GM18907 (cell line): Measurements from ENCODE around the gene CSRP1.
"Not testable (repeated sequence)": the region's sequence is repeated elsewhere in the genome, so short reads cannot be mapped to it uniquely, and the experiment has no call there.

Experiments used
- ATAC-seq: cut with Tn5 transposase; IDR thresholded peaks from one replicate; pipeline ENCODE4 v1.9.1; 2021; ENCODE audit warnings: mild to moderate bottlenecking, moderate library complexity; ENCODE audit not compliant: unreplicated experiment

The CSRP1 gene

GRCh38 chr1:201506557-201507359 is at the start of gene CSRP1:
CSRP1 (minus strand) TSS chr1:201507123; CDS start chr1:201496303, 10,820 bp downstream.
- peak; percentile 89 for ATAC-seq

GRCh38 chr1:201555593-201555945 is 48.6 kb upstream of the CSRP1 start:
- no peak for ATAC-seq

- ATAC-seq = no peak
These were observed 48.1 kb upstream of the CSRP1 start for GRCh38 chr1:201554789-201555592.

GRCh38 chr1:201554190-201554600 is 47.3 kb upstream of the CSRP1 start:
- ATAC-seq = no peak

- no peak for ATAC-seq
These were observed 46.7 kb upstream of the CSRP1 start for GRCh38 chr1:201553496-201554189.

- no peak for ATAC-seq
These were observed 46.0 kb upstream of the CSRP1 start for GRCh38 chr1:201552941-201553351.

GRCh38 chr1:201551877-201552731 is 45.2 kb upstream of the CSRP1 start:
- no peak for ATAC-seq

- ATAC-seq = no peak
These were observed 44.2 kb upstream of the CSRP1 start for GRCh38 chr1:201551096-201551495.

GRCh38 chr1:201549522-201549921 is 42.6 kb upstream of the CSRP1 start:
- ATAC-seq = not testable (repeated sequence)

- no peak for ATAC-seq
These were observed 39.0 kb upstream of the CSRP1 start for GRCh38 chr1:201545851-201546492.

GRCh38 chr1:201544710-201545109 is 37.8 kb upstream of the CSRP1 start:
- no peak for ATAC-seq

GRCh38 chr1:201543871-201544642 is 37.1 kb upstream of the CSRP1 start:
- no peak for ATAC-seq

- no peak for ATAC-seq
These were observed 35.5 kb upstream of the CSRP1 start for GRCh38 chr1:201542309-201543035.

GRCh38 chr1:201540846-201541735 is 34.2 kb upstream of the CSRP1 start:
- no peak for ATAC-seq

GRCh38 chr1:201539561-201540431 is 32.9 kb upstream of the CSRP1 start:
- ATAC-seq = no peak
